DOHH2 (cell line): Measurements from ENCODE around the gene FCRL1.

Experiments used
- EZH2phosphoT487 ChIP-seq: fragments of 200-600 bp; sonication (generic); IDR thresholded peaks from 2 replicates; pipeline ENCODE4 v1.6.1; 2017; ENCODE audit warnings: borderline replicate concordance, mild to moderate bottlenecking, antibody characterized with exemption, low read length, moderate library complexity, mixed read lengths
- TF ChIP-seq, protein P1 (sequence below): fragments of 200-600 bp; sonication (generic); IDR thresholded peaks from one replicate; pipeline ENCODE4 v1.5.1; 2014; ENCODE audit warnings: antibody characterized with exemption, mild to moderate bottlenecking, low read depth, low read length; ENCODE audit not compliant: poor library complexity, severe bottlenecking

DNA sequence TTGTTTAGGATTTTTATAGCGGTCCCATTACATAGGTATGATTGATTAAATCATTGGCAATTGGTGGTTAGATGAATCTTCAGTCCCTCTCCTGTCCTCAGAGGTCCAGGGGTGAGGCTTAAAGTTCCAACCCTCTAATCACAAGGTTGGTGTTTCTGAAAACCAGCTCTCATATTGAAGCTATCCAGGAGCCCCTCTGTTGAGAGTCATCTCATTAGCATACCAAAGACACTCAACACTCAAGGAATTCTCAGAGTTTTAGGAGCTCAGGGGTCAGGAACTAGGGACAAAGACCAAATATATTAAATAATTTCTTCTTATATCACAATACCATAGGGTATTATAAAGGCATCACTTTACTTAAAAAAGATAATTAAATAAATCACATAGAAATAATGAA, 66.3 kb downstream of the FCRL1 start:
- TF ChIP-seq, protein P1, sequence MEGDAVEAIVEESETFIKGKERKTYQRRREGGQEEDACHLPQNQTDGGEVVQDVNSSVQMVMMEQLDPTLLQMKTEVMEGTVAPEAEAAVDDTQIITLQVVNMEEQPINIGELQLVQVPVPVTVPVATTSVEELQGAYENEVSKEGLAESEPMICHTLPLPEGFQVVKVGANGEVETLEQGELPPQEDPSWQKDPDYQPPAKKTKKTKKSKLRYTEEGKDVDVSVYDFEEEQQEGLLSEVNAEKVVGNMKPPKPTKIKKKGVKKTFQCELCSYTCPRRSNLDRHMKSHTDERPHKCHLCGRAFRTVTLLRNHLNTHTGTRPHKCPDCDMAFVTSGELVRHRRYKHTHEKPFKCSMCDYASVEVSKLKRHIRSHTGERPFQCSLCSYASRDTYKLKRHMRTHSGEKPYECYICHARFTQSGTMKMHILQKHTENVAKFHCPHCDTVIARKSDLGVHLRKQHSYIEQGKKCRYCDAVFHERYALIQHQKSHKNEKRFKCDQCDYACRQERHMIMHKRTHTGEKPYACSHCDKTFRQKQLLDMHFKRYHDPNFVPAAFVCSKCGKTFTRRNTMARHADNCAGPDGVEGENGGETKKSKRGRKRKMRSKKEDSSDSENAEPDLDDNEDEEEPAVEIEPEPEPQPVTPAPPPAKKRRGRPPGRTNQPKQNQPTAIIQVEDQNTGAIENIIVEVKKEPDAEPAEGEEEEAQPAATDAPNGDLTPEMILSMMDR, result no peak
- TF ChIP-seq EZH2phosphoT487, result no peak
